HG03103 (cell line): ENCODE results near the gene ELMO1.

Experiments used
- ATAC-seq: cut with Tn5 transposase; IDR thresholded peaks from one replicate; pipeline ENCODE4 v1.9.1; 2021; ENCODE audit warnings: low read depth; ENCODE audit not compliant: unreplicated experiment

ELMO1 gene

GRCh38 chr7:37471619-37472018 is 23.0 kb upstream of the ELMO1 start:
- no peak for ATAC-seq

- ATAC-seq = peak; percentile 74
Measured at GRCh38 chr7:37467002-37467401, 18.3 kb upstream of the ELMO1 start.

- ATAC-seq = no peak
Measured at GRCh38 chr7:37462138-37462537, 13.5 kb upstream of the ELMO1 start.

- no peak for ATAC-seq
Measured at GRCh38 chr7:37455081-37455480, 6.4 kb upstream of the ELMO1 start.

- ATAC-seq = no peak
Measured at GRCh38 chr7:37452346-37452745, 3.7 kb upstream of the ELMO1 start.

- no peak for ATAC-seq
Measured at GRCh38 chr7:37450035-37450434, 1.4 kb upstream of the ELMO1 start.

GRCh38 chr7:37449621-37450020 is 957 bp upstream of the ELMO1 start:
- no peak for ATAC-seq

GRCh38 chr7:37448011-37448635 is 541 bp downstream of the ELMO1 start:
- ATAC-seq = peak; percentile 6

- ATAC-seq = no peak
Measured at GRCh38 chr7:37446371-37446770, 2.3 kb downstream of the ELMO1 start.

GRCh38 chr7:37445790-37446189 is 2.9 kb downstream of the ELMO1 start:
- no peak for ATAC-seq

GRCh38 chr7:37445064-37445723 is 3.5 kb downstream of the ELMO1 start:
- ATAC-seq = no peak

GRCh38 chr7:37443627-37444026 is 5.0 kb downstream of the ELMO1 start:
- no peak for ATAC-seq

GRCh38 chr7:37442268-37442667 is 6.4 kb downstream of the ELMO1 start:
- no peak for ATAC-seq

GRCh38 chr7:37441816-37442215 is 6.8 kb downstream of the ELMO1 start:
- ATAC-seq = no peak

GRCh38 chr7:37441386-37441760 is 7.3 kb downstream of the ELMO1 start:
- ATAC-seq = no peak

GRCh38 chr7:37440738-37441385 is 7.8 kb downstream of the ELMO1 start:
- no peak for ATAC-seq

- ATAC-seq = no peak
Measured at GRCh38 chr7:37439653-37440026, 9.0 kb downstream of the ELMO1 start.

- ATAC-seq = no peak
Measured at GRCh38 chr7:37438906-37439652, 9.6 kb downstream of the ELMO1 start.

- no peak for ATAC-seq
Measured at GRCh38 chr7:37435156-37435855, 13.4 kb downstream of the ELMO1 start.

- ATAC-seq = no peak
Measured at GRCh38 chr7:37434529-37434928, 14.1 kb downstream of the ELMO1 start.

GRCh38 chr7:37433166-37433565 is 15.5 kb downstream of the ELMO1 start:
- no peak for ATAC-seq
